Non-pigmented ciliary epithelial cell (primary cell): Measurements from ENCODE around the gene ALLC.

Experiments used
- DNase-seq: peaks from one replicate; pipeline ENCODE4 v3.0.0-alpha.2; 2010; ENCODE audit warnings: low read depth

Gene ALLC

DNA sequence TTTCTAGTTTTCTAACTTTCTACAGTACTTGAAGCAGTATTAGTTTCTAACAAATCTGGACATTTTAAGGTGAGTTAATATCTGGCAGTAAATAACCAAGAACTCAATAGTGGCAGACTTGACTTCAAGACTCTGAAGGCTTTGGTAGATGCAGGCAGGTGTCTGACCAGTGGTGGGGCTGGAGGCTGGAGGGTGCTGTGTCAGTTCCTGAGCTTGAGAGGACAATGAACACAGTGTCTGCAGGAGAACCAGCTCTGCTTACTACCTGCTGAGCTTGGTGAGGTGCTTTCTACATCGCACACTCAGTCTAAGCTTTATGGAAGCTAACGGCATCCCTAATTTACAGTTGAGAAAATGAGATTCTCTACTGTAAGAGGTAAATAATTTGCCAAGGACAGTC, 21.2 kb downstream of the ALLC start:
- no peak for DNase-seq

GRCh38 chr2:3679616-3680393, 21.8 kb downstream of the ALLC start:
- no peak for DNase-seq

DNA sequence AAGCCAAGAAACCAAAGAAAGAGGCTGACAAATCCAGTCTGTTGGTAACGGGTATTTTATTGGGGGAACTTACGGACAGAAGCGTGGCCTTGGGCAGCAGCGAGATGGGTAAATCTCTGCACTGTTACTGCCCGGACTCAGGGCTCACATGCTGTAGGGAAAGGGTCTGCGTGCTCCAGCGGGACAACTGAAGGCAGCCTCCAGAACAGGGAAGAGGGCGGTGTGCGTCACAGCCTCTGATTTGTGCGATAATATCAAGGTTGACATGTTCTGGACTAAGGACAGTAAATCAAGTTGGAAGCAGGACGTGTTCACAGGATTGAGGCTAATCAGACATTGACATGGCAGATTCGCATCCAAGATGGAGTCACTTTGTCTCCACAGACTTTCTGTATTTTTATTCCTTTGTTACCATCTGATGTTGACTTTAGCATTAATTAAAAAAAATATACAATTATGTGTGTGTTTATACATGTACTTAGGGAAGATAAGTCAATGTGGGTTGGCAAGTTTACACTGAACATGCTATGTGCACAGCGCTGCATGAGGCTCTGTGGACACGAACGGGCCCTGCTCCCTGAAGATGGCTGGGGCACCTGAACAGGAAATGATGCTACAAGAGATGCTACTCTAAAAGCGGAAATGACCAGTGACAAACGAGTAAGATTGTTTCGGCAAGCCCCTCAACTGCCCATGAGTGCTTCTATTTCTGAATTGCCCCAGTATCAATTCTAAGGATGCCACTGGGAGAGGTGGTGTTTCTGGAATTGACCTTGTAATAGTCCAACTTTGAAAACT, 22.7 kb downstream of the ALLC start:
- DNase-seq = no peak

GRCh38 chr2:3681625-3682024, 23.6 kb downstream of the ALLC start:
- no peak for DNase-seq

- no peak for DNase-seq
Measured at GRCh38 chr2:3682811-3683210, 24.8 kb downstream of the ALLC start.

DNA sequence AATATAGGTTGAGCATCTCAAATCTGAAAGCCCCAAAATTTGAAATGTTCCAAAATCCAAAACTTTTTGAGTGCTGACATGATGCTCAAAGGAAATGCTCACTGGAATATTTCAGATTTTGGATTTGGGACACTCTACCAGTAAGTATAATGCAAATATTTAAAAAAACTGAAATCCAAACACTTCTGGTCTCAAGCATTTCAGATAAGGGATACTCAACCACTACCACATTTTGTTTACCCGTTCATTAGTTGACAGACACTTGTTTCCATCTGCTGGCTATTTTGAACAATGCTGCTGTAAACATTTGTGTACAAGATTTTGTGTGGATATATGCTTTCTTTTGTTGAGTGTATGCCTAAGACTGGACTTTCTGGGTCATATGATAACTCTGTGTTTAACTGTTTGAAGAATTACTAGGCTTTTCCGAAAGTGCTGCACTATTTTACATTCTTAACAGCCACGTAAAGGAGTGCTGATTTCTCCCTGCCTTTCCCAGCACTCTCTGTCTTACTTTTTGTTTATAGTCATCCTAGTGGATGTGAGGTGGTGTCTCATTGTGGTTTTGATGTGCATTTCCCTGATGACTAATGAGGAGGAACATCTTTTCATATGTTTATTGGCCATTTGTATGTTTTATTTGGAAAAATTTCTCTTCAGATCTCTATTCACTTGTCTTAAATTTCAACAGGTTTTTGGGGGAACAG, 25.9 kb downstream of the ALLC start:
- DNase-seq = no peak

GRCh38 chr2:3689998-3690748, 32.2 kb downstream of the ALLC start:
- DNase-seq = no peak

DNA sequence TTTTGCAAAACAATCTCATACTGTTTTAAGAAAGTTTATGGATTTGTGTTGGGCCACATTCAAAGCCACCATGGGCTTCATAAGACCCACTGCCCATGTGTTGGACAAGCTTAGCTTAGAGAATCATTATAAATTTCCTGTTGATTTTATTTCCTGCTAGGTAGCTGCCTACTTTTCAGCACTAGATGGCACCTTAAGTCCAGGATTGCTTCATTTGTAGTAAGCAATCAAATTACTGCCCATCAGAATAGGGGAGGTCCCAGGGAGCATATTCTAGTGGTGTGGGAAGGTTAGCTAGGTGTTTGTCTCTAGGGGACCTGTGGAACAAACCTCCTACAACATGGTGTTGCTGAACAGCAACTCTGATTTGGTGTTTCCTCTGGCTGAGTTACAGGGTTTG, 34.4 kb downstream of the ALLC start:
- DNase-seq = peak; percentile 6

- DNase-seq = no peak
Measured at GRCh38 chr2:3696545-3696944, 38.5 kb downstream of the ALLC start.

DNA sequence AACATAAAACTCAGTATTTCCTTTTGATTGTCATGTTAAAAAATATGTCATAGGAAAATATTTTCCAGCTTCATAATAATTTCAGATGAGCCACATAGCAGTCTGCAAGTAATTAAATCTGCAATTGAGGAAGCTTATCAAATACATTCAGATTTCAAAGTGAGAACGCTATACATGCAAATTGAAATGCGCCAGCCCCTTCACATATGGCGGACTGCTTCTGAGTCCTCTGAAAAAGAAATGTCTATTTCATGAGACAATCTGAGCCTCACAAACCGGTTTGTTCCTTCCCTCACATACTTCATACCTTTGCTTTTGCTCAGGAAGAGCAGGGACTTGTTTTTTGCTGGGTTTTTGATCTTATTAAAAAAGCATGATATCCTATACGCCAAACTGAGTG, 43.1 kb downstream of the ALLC start:
- DNase-seq = no peak

DNA sequence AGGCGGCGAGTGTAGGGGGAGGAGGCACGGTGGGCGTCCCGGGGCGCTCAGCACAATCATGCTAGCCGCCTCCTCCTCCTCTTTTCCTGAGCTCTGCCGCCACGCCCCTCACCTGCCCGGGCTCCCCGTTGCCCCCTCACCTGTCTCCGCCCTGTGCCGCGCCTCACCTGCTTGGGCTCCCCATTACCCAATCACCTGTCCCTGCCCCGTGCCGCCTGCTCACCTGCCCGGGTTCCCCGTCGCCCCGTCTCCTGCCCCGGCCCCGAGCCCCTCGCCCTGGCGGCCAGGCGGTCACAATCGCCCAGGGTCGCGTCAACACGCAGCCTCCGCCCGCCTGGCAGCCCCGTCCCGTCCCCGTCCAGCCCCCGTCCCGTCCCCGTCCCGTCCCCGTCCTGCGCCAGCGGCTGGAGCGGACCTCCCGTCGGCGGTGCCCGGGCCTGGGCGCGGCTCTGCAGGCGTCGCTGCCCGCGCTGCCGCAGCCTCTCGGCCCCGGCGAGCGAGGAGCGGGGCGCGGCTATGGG, 45.3 kb downstream of the ALLC start, which contains the start of gene DCDC2C:
Gene DCDC2C, plus strand, starts transcription at position 340 of the 521 bp plus-strand sequence. Its CDS starts 177 bp downstream, at position 517.
- DNase-seq = no peak

DNA sequence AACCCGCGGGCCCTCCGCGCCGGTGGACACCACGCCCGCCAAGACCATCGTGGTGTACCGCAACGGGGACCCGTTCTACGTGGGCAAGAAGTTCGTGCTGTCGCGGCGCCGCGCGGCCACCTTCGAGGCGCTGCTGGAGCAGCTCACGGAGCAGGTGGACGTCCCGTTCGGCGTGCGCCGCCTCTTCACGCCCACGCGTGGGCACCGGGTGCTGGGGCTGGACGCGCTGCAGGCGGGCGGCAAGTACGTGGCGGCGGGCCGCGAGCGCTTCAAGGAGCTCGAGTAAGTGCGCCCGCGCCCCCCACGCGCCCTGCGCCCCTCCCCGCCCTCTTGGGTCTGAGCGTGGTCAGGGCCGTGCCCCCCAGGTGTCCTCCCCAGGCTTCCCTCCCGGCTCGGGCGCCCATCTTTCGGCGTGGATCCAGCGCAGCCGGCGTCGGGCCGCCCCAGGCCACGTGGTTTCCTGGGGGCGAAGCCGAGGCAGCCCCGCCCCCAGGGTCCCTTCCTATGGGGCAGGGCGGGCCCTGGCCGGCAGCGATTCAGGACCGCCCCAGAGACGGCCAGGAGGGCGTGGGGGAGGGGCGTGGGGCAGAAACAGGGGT, 45.9 kb downstream of the ALLC start:
- DNase-seq = no peak

GRCh38 chr2:3704692-3705091, 46.7 kb downstream of the ALLC start:
- DNase-seq = no peak

DNA sequence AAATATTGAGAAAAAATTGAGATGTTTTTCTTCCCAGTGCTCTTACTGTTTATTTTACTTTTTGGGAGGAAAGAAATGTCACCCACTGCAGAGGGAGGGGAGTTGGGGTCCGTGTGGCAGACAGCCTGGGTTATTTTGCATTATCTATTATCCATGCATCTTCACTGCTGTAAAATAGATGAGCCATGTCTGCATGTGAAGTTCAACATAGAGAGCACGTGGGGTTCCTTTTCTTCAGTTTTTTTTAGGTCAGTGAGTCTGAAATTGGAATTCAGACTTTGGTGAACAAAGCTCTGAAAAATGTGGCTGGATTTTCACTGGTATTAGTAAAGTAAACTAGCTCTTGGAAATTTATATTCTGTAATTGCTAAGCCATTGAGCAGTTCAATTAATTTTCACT, 47.8 kb downstream of the ALLC start:
- no peak for DNase-seq

- DNase-seq = no peak
Measured at GRCh38 chr2:3706892-3707291, 48.9 kb downstream of the ALLC start.

DNA sequence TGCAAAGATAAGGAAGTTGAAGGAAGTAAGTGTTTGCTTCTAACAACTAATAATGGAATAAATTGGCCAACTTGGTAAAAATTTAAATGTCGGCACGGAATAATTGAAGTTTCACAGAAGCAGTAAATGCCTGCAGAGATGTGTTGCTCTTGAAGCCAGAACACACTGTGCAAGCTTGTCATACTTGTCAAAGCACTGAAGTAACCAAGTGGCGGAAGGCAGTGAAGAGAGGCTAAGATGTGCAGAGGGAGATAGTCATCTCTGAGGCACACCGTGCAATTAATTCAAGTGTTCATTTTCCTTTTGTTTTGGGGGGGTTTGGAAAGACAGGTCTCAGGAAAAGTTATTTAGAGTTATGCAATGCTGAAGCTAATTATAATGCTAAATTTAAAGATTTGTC, 50.6 kb downstream of the ALLC start:
- no peak for DNase-seq

DNA sequence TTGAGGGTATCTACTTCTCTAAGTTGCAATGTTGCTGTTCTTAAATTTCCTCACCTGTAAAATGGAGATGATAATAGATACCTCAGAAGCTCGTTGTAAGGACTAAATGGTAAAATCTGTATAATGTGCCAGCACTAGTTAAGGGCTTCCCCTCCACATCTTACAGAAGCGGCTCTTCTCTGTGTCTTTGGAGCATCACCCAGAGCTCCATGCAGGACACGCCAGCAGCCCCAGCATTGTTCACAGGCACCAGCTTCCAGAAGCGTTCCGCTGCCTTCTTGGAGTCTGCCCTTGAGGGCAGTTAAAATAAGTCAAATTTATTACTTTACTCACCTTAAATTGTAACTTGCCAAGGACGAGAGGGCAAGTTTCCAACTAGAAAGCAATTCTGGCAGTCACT, 51.2 kb downstream of the ALLC start:
- DNase-seq = no peak

DNA sequence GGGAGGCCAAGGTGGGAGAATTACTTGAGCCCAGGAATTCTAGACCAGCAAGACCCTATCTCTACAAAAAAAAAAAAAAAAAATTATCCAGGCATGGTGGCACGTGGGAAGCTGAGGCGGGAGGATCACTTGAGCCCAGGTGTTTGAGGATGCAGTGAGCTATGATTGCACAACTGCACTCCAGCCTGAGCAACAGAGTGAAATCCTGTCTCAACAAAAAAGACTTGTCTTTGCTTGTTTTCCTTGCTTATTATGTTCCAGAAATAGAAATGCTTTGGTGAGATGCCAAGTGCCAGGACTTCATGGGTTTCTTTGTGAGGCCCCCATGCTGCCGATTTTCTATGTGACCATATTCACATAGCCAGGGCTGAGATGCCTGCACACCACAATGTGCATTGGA, 54.4 kb downstream of the ALLC start:
- no peak for DNase-seq

GRCh38 chr2:3712831-3713503, 55.0 kb downstream of the ALLC start:
- no peak for DNase-seq

DNA sequence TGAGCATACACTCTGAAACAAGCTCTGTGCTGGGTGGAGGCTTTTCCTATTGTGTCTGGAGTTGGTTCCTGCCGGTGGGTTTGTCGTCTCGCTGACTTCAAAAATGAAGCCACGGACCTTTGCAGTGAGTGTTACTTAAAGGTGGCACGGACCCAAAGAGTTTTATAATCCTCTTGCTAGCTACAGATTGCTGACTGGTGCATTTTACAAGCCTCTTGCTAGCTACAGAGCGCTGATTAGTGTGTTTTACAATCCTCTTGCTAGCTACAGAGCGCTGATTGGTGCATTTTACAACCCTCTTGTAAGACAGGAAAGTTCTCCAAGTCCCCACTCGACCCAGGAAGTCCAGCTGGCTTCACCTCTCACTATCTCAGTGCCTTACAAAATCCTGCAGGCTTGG, 60.7 kb downstream of the ALLC start:
- DNase-seq = no peak

DNA sequence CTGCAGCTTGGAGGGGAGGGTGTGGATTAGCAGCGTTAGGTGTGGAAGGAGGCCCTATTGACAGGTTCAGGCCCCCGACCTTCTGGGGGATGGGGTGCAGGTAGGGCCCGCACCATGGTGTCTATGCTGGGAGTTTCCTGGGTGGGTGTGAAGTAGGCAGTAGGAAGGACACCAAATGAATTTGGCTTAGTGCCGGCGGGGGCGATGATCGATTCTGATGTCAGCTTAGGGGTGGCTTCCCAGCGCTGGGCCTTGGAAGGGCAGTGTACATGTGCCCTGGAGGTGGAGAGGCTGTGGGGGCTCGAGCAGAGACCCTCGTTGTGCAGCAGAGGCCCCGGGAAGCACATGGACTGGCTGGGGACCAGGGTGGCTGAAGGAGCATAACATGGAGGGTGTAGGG, 67.0 kb downstream of the ALLC start:
- no peak for DNase-seq
